Measurements from ENCODE around the gene SPRED1. TPM values are rescaled to one million over a fixed set of nuclear protein-coding genes. Genes with fewer than 3 reads are reported as not detected.
A peak's percentile ranks its signal among the peaks of the same experiment; 100 is the strongest.

Gene SPRED1
- total and polyA plus RNA-seq, 2 of the 4 experiments (the other 2 are of a cell fraction) = 6.6 to 17.9 TPM

DNA sequence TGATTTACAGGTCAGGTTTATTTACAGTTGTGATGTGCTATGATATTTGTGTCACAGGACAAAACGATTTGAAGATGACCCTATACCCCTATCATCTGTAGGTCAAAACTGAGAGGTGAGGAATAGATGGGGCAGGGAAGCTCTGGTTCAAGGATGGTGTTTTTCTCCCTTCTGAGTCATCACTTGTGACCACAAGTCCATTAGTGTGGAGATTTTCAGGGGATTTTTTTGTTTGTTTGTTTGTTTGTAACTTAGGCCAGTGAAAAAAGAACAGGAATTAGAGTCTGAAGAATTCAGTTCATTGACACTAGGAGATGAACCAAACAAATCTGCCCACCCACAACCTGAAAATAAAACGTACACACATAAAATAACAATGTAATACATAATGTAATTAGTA, 138.6 kb downstream of the SPRED1 start:
- no peak overlapping the region for H2AK5ac ChIP-seq (ENCODE audit: low read depth, low read length)
- no peaks in the 10 kb centered on the region for H3K79me1 ChIP-seq (ENCODE audit: low read depth in 1 of 2, low read length in 2 of 2)
- peak; percentile 27 for DNase-seq
- no peak overlapping the region for H4K8ac ChIP-seq (ENCODE audit: low read depth in 2 of 2, low read length in 2 of 2)
- dilution Hi-C loops (cut with HindIII; ENCODE audit: low sequenced_read_pairs, unreplicated experiment) (no loop called here), intact Hi-C loops (cut with micrococcal nuclease) (loop anchor here (2.0 to 5.0 kb wide), 2 partner anchors 139 to 388 kb away; partner anchors contain the start of gene SPRED1), in situ Hi-C loops (cut with MboI; ENCODE audit: low sequenced_read_pairs) (no loop called here)
- no peak for ATAC-seq (ENCODE audit: low read depth)
- H3K14ac ChIP-seq (replicated peaks; ENCODE audit: low read depth, low read length) = no peak overlapping the region
- no peak overlapping the region for H3K23ac ChIP-seq (ENCODE audit: low read depth, low read length)
- no peaks in the 10 kb centered on the region for H3K36me3 ChIP-seq (ENCODE audit: control insufficient read depth, insufficient read depth, low read length)
- H3K27me3 ChIP-seq (ENCODE audit: control insufficient read depth, insufficient read depth, low read length) = no peaks in the 10 kb centered on the region
- ChIA-PET CTCF (no interaction called here), POLR2A (ENCODE audit: unreplicated experiment) (no interaction called here)
- BruUV-seq (replicated peaks) = no TSS peak
- no peak overlapping the region for H3K56ac ChIP-seq (ENCODE audit: extremely low read depth, insufficient read depth, low read length)
- H4K20me1 ChIP-seq (ENCODE audit: insufficient read depth, low read length) = no peaks in the 10 kb centered on the region
- no peaks in the 10 kb centered on the region for H3K4me1 ChIP-seq (ENCODE audit: control insufficient read depth, insufficient read depth, low read length)
- H2AK9ac ChIP-seq (replicated peaks; ENCODE audit: low read depth, low read length, poor library complexity) = no peak overlapping the region
- H3K4me3 ChIP-seq (ENCODE audit: insufficient read depth, low read depth, low read length) = no peak overlapping the region
- H3K27ac ChIP-seq (ENCODE audit: insufficient read depth, low read length) = no peak overlapping the region
- no peak overlapping the region for H2BK15ac ChIP-seq (ENCODE audit: low read depth, low read length)
- no peak overlapping the region for H2BK20ac ChIP-seq (ENCODE audit: low read depth, low read length)
- TF ChIP-seq RAD21 (IDR thresholded peaks at IDR 0.05; ENCODE audit: low read length) (no peak), MAFK (IDR thresholded peaks at IDR 0.05; ENCODE audit: low read depth, low read length) (no peak), FOS (IDR thresholded peaks at IDR 0.05; ENCODE audit: low read depth, low read length) (no peak), CHD1 (IDR thresholded peaks at IDR 0.05; ENCODE audit: low read depth, low read length) (no peak), MAZ (IDR thresholded peaks at IDR 0.05; ENCODE audit: borderline replicate concordance, low read depth, low read length) (no peak), RCOR1 (IDR thresholded peaks at IDR 0.05; ENCODE audit: insufficient replicate concordance, low read length) (no peak), MXI1 (IDR thresholded peaks at IDR 0.05; ENCODE audit: borderline replicate concordance, low read depth, low read length) (no peak), RFX5 (IDR thresholded peaks at IDR 0.05; ENCODE audit: low read depth, low read length) (no peak), POLR2A (IDR thresholded peaks at IDR 0.05; ENCODE audit: low read depth, low read length) (no peak), CEBPB (IDR thresholded peaks at IDR 0.05; ENCODE audit: low read depth, low read length) (no peak), BHLHE40 (IDR thresholded peaks at IDR 0.05; ENCODE audit: low read depth, low read length) (no peak), USF2 (IDR thresholded peaks at IDR 0.05; ENCODE audit: low read depth, low read length) (no peak), SMC3 (IDR thresholded peaks at IDR 0.05; ENCODE audit: low read depth, low read length) (no peak), NFE2L2 (IDR thresholded peaks at IDR 0.05; ENCODE audit: low read depth, low read length) (no peak)
- TF ChIP-seq, protein P1, sequence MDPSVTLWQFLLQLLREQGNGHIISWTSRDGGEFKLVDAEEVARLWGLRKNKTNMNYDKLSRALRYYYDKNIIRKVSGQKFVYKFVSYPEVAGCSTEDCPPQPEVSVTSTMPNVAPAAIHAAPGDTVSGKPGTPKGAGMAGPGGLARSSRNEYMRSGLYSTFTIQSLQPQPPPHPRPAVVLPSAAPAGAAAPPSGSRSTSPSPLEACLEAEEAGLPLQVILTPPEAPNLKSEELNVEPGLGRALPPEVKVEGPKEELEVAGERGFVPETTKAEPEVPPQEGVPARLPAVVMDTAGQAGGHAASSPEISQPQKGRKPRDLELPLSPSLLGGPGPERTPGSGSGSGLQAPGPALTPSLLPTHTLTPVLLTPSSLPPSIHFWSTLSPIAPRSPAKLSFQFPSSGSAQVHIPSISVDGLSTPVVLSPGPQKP (IDR thresholded peaks at IDR 0.05; ENCODE audit: borderline replicate concordance, low read depth, low read length) = no peak
- TF ChIP-seq, protein P2, sequence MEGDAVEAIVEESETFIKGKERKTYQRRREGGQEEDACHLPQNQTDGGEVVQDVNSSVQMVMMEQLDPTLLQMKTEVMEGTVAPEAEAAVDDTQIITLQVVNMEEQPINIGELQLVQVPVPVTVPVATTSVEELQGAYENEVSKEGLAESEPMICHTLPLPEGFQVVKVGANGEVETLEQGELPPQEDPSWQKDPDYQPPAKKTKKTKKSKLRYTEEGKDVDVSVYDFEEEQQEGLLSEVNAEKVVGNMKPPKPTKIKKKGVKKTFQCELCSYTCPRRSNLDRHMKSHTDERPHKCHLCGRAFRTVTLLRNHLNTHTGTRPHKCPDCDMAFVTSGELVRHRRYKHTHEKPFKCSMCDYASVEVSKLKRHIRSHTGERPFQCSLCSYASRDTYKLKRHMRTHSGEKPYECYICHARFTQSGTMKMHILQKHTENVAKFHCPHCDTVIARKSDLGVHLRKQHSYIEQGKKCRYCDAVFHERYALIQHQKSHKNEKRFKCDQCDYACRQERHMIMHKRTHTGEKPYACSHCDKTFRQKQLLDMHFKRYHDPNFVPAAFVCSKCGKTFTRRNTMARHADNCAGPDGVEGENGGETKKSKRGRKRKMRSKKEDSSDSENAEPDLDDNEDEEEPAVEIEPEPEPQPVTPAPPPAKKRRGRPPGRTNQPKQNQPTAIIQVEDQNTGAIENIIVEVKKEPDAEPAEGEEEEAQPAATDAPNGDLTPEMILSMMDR (conservative IDR thresholded peaks at IDR 0.05; ENCODE audit: low read depth, low read length) = no peak
- H3K9me3 ChIP-seq (ENCODE audit: control insufficient read depth, insufficient read depth, low read length) = no peaks in the 10 kb centered on the region
- H2BK5ac ChIP-seq (ENCODE audit: low read depth, low read length, poor library complexity, severe bottlenecking) = no peak overlapping the region
- no peak overlapping the region for H2BK120ac ChIP-seq (ENCODE audit: low read depth, low read length)
- no peak overlapping the region for H4K5ac ChIP-seq (ENCODE audit: low read depth, low read length)
- no peaks in the 10 kb centered on the region for H3K9me1 ChIP-seq (ENCODE audit: insufficient read depth, low read length)
- no peak overlapping the region for H3K4ac ChIP-seq (ENCODE audit: low read depth, low read length)
- no peak overlapping the region for H4K91ac ChIP-seq (ENCODE audit: insufficient read depth, low read depth, low read length)
- no peak overlapping the region for H3K9ac ChIP-seq (ENCODE audit: low read depth, low read length)
- H3K18ac ChIP-seq (ENCODE audit: low read depth, low read length) = no peak overlapping the region
- WGBS, 2 experiments (ENCODE audit: extremely low coverage in 2 of 2, insufficient read length in 1 of 2) = no CpG with 5 or more reads among the region's 2 CpGs
- H2AFZ ChIP-seq (replicated peaks; ENCODE audit: low read length, poor library complexity) = no peak overlapping the region
- no peak overlapping the region for H3K4me2 ChIP-seq (ENCODE audit: low read depth, low read length)
